ENCODE results near the gene COBL.

DNA sequence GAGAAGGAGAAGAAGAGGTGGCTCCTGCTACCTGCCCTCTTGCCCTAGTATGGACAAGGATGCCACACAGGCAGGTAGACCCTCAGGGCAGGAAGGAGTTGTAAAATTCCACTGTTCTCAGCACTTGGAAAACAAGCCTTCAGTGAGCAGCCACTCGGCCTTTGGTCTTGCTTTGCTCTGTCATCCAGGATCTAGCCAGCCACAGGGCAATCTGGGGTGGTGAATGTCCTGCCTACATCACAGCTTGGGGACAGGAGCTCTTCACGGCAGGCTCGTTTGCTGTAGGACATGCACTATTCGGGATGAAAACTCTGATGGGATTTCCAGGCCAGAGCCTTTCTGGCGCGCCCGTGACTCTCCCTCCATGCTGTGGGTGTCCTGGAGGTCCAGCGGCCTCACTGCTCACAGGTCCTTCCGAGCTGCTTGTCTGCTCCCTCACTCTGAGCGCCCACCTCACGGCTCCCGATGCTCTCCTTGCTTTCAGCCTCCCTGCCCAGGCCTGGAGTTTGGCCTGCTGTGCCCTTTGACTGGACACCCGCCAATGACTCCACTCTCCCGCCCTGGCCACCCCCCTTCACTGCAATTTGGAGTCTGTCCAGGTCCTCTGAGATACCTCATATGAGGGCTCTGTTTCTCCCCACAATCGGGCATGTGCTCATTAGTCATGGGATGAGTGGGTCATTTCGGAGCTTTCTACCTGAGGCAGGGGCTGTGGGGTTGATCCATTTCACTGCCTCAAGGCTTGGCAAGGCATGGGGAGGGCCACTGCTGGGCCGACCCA lies 306.7 kb downstream of the COBL start:
- TF ChIP-seq, protein P1, sequence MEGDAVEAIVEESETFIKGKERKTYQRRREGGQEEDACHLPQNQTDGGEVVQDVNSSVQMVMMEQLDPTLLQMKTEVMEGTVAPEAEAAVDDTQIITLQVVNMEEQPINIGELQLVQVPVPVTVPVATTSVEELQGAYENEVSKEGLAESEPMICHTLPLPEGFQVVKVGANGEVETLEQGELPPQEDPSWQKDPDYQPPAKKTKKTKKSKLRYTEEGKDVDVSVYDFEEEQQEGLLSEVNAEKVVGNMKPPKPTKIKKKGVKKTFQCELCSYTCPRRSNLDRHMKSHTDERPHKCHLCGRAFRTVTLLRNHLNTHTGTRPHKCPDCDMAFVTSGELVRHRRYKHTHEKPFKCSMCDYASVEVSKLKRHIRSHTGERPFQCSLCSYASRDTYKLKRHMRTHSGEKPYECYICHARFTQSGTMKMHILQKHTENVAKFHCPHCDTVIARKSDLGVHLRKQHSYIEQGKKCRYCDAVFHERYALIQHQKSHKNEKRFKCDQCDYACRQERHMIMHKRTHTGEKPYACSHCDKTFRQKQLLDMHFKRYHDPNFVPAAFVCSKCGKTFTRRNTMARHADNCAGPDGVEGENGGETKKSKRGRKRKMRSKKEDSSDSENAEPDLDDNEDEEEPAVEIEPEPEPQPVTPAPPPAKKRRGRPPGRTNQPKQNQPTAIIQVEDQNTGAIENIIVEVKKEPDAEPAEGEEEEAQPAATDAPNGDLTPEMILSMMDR (IDR thresholded peaks at IDR 0.05) = no peak
- no peak for TF ChIP-seq POLR2A (IDR thresholded peaks at IDR 0.05)
- TF ChIP-seq POLR2AphosphoS5 (IDR thresholded peaks at IDR 0.05) = peak; percentile 34
- no peak for TF ChIP-seq EP300 (IDR thresholded peaks at IDR 0.05)
